GM18502 (cell line): Measurements from ENCODE around the gene CELSR2.
"Not testable (repeated sequence)": the region's sequence is repeated elsewhere in the genome, so short reads cannot be mapped to it uniquely, and the experiment has no call there.

ENCODE experiments used
- ATAC-seq: cut with Tn5 transposase; IDR thresholded peaks from one replicate; pipeline ENCODE4 v1.9.1; 2021; ENCODE audit warnings: mild to moderate bottlenecking; ENCODE audit not compliant: unreplicated experiment, poor library complexity

CELSR2 gene

DNA sequence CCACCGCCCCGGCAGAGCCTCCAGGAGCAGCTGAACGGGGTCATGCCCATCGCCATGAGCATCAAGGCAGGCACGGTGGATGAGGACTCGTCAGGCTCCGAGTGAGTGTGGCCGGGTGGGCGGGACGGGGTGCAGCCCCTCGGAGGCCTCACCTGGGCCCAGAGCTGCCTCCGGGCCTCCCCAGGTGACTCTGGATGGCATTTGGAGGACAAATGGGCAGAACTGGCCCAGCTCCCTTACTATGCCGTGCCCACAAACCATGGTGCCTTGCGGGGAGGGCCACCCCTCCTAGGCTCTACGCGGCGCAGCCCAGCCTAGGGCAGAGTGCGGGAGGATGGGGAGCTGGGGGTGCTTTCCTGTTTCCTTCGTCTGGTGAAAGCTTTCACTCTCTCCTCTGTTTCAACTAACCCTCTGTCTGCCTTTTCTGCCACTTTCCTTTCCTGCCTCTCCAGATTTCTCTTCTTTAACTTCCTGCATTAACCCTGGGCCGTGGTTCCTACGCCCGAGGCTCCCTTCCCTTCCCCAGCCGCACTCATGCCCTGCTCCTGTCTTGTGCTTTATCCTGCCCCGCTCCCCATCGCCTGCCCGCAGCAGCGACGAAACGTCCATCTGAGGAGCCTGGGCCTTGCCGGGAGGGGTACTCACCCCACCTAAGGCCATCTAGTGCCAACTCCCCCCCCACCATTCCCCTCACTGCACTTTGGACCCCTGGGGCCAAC, 24.4 kb downstream of the CELSR2 start:
- no peak for ATAC-seq

- ATAC-seq, result no peak
These were observed 25.5 kb downstream of the CELSR2 start for GRCh38 chr1:109274533-109275476.

GRCh38 chr1:109275706-109276345, 26.5 kb downstream of the CELSR2 start:
- ATAC-seq, result no peak

DNA sequence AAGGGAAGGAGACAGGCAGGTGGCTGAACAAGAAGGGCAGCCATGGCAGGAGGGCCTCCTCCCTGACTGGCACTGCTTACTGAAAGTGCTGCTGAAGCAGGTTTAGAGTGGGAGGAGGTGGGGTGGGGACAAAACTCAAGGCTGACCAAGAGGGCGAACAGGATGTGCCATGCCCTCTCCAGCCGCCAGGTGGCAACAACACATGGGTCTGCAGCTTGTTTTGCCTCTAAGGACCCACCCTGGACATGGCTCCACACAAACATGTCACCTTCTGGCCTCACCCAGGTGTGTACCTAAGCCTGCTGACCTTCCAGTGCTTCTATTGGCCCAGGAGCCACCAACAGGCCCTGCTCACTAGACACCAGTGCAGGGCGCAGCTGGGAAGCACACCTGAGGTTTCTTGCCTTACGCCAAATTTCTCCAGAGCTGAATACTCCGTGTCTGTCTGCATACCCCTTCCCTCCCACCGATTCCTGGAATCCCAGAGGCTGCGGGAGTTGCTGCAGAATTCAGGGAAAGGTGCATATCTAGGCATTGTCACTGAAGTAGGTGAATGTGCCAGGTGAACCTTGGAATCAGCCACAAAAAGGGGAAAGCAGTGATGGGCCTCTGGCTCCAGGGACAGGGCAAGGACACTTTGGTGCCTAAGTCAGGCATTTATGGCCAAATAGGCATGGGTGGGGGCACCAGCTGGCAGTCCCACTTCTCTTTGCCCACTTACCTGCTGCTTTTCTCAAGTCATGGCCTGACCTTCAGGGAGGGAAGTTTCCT, 28.3 kb downstream of the CELSR2 start:
- peak; percentile 90 for ATAC-seq

DNA sequence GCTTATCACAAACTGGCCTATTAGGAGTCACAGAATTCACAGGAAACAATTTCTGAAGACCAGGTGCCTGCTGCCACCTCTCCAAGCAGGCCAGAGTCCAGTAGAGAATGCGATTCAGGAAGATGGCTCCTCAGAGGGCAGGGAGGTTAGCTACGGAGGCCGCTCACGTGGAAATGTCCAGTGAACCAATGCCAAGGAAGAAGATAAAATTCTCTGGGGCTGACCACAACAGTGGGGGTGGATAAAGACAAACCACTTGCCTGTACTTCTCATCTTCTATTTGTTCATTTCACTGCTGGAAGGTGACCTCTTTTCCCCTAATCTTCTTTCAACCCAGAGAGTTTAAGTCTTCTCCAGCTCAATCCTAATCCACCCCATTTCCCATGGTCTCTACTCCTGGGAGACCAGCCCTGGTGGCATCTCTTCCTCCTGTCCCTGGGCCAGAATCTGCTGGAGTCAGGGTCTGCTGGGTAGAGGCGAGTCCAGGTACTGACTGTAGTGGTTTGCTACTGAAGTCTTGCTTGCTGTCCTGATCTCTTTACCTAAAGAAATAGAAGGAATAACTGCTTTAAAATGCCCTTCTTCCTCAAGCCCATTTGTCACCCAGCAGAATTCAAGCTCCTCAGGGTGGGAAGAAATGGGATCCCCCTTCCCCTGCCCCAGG, 30.4 kb downstream of the CELSR2 start:
- ATAC-seq, result no peak

DNA sequence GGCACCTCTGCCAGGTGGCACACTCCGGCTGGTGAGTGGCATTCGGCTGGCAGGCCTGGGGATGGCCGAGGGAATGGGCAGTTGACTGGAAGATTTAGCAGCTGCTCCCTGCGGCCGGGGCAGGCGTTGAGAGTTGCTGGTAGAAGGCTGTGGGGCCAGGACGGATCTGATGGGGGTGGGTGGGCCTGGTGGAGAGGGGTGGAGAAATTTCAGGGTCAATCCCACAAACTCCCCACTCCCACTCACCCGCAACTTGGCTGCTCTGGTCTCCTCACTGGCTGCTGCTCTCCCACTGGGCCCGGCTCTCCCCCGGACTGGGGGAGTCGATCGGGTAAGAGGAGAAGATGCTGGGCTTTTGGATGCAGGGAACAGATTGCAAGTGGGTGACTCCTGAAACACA, 31.5 kb downstream of the CELSR2 start:
- ATAC-seq, result no peak

DNA sequence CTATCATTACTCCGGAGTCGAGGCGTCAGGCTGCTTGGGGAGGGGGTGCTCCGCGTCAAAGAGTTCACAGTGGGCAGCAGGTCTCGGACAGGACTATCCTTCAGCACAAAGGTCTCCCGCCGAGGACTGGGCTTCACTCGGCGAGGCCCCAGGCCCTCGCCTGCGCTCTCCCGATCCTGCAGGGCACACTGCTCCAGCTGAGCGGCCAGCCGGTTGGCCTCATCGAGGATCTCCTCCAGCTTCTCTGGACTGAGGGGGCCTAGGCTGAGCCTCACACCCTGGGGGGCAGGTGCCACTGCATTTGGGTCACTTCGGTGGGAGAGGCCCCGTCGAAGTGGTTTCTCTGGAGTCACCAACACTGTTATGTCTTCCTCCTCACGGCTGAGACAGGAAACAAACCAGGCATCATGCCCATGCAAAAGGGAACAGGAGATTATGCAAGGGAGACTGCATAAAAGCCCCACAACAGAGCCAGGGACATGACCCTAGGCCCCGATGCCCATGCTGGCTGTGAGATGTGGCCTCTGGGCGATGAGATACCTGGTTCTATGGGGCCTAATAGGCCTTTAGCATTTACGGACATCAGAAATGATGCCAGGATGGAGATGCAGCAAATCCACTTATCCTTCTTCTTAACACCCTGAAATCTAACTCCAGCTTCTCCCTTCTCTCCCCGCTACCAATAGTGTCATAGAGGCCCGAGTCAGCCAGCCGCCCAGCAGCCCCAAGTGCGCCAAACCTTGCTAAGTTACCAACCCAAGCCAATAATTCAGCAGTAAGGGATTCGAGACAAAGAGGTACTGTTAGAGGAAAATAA, 32.5 kb downstream of the CELSR2 start:
- no peak for ATAC-seq

GRCh38 chr1:109282497-109282951, 33.2 kb downstream of the CELSR2 start:
- ATAC-seq, result no peak

DNA sequence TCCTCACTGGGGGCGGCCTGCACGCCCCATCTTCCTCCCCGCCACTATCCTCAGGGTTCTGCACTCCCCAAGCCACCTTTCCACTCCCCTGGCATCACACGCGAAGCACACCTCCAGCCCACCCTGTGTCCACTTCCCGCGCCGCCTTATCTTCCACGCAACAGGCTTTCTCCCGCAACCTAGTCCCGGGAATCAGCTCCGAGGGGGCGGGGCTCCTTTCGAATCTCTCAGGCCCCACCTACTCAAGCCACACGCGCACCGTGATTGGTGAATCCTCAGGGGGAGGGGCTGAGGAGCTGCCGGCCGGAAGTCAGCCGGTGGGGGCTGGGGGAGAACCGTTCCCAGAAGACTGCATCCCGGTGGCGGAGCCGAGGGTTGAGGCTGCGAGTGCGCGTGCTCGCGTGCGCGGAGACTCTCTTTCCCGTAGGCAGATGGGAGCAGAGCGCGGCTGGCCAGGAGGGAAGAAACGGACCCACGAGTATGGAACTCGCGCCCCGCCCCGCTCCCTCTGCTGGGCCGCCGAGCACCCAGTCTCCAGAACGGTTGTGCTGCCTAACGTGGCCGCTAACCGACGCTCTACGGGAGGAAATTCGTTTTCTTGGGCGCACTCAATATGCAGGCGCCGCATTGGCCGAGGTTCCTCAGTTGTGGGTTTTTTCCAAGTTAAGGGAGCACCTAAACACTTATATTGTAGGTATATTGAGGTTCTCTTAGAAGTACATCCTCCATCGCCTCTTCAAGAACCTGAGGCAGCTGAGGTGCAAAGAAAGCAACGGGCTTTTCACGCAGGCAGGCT, 33.8 kb downstream of the CELSR2 start, which contains the start of gene PSRC1:
TSS of gene PSRC1 (minus strand) at position 194 of the 796 bp plus-strand sequence.
- peak; percentile 96 for ATAC-seq

DNA sequence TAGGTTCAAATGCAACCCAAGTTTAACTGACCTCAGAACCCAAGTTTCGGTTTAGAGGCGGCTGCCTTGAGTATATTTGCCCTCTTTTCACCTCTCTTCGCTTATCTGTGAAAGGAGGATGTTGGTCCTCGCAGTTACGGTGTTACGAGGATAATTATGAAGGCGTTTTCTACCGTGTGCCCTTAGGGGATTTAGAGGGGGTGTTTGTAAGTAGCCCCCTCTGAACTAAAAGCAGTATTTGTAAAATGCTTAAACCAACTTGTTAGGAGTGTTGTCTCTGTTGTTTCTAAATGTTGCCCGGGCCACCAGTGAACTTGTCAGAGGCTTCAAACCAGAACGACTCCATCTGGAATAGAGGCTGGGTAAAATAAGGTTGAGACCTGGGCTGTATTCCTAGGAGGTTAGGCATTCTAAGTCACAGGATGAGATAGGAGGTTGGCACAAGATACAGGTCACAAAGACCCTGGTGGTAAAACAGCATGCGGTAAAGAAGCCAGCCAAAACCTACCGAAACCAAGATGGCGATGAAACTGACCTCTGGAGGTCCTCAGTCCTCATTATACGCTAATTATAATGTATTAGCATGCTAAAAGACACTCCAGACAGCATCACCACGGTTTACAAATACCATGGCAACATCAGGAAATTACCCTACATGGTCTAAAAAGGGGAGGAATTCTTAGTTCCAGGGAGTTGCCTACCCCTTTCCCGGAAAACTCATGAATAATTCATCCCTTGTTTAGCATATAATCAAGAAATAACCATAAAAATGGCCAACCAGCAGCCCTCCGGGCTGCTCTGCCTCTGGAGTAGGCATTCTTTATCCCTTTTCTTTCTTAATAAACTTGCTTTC, 34.6 kb downstream of the CELSR2 start:
- peak; percentile 41 for ATAC-seq

DNA sequence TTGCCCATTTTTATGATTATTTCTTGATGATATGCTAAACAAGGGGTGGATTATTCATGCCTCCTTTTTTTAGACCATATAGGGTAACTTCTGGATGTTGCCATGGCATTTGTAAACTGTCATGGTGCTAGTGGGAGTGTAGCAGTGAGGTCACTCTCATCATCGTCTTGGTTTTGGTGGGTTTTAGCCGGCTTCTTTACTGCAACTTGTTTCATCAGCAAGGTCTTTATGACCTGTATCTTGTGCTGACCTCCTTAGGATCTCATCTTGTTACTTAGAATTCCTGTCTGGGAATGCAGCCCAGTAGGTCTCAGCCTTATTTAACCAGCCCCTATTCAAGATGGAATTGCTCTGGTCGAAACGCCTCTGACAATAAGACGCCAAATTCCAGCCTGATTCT, 37.4 kb downstream of the CELSR2 start:
- not testable (repeated sequence) for ATAC-seq

GRCh38 chr1:109290137-109290536, 40.8 kb downstream of the CELSR2 start:
- no peak for ATAC-seq

- no peak for ATAC-seq
These were observed 41.7 kb downstream of the CELSR2 start for GRCh38 chr1:109290998-109291397.

DNA sequence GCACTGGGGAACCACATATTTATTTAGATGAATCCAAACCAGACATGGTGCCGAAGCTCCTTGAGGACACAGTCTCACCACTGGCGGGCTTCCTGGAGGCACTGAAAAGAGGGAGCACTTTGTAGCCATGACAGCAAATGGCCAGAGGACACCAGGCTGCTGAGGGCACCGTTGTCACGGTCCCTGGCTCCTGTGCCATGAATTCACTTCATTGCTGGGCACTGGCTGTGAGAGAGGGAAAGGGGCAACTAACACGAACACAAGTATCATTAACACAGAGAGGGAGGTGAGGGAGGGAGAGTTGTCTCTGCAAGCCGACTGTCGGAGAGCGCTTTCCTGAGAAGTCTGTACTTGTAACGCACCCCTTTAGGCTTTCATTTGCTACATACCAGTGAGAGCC, 43.0 kb downstream of the CELSR2 start:
- ATAC-seq, result no peak

DNA sequence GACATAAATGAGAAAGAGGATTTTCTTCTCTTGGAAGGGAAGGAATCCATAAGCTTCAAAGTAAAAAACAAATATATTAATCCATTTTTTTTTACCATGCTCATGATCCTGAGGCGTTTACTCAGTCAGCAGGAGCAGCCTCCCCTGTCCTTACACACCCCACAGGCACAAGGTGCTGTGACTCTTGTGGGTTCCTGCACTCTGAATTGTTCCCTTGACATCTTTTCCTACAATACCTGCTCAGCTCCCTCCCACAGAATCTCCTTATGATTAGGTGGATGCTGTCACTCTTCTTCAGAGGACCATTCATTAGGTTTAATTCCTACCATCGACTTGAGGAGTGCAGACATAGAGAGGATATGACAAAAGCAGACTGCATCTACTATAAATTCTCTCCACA, 43.7 kb downstream of the CELSR2 start:
- no peak for ATAC-seq

DNA sequence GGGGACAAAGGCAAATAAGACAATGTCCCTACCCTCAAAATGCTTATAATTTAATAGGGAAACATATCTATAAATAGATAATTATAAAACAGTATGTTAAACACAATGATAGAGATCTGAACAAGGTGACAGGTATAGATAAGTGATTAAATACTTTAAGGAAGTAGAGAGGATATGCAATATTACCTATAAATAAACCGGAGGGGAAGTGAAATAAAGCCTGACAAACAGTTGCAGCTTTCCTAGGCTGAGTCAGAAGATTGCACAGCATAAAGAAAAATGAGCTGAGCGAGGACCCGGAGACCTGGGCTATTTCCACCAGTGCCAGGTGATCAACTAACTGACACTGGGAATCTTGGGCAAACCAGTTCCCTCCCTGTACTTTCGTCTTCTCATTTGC, 45.1 kb downstream of the CELSR2 start:
- ATAC-seq, result no peak
